Testis (tissue), 2 donors: ENCODE measurements around the gene FAM120A.

ENCODE experiments used
- POLR2A ChIP-seq: fragments of 450-650 bp; IDR thresholded peaks from one replicate; pipeline ENCODE4 v1.6.1; 2017; ENCODE audit warnings: antibody characterized with exemption, mild to moderate bottlenecking, moderate library complexity
- TF ChIP-seq, protein P1 (sequence below), 3 experiments: fragments of 450-650 bp in 2 of 3; fragments of 200-600 bp in 1 of 3; sonication (generic) in 1 of 3; IDR thresholded peaks; one replicate each; pipeline ENCODE4 v1.5.1; 2016 to 2019; ENCODE audit warnings: antibody characterized with exemption in 3 of 3, mild to moderate bottlenecking in 2 of 3, moderate library complexity in 1 of 3

- TF ChIP-seq POLR2A, result no peak
- TF ChIP-seq, protein P1, sequence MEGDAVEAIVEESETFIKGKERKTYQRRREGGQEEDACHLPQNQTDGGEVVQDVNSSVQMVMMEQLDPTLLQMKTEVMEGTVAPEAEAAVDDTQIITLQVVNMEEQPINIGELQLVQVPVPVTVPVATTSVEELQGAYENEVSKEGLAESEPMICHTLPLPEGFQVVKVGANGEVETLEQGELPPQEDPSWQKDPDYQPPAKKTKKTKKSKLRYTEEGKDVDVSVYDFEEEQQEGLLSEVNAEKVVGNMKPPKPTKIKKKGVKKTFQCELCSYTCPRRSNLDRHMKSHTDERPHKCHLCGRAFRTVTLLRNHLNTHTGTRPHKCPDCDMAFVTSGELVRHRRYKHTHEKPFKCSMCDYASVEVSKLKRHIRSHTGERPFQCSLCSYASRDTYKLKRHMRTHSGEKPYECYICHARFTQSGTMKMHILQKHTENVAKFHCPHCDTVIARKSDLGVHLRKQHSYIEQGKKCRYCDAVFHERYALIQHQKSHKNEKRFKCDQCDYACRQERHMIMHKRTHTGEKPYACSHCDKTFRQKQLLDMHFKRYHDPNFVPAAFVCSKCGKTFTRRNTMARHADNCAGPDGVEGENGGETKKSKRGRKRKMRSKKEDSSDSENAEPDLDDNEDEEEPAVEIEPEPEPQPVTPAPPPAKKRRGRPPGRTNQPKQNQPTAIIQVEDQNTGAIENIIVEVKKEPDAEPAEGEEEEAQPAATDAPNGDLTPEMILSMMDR (IDR thresholded peaks at IDR 0.05), result no peak
Observed at GRCh38 chr9:93612796-93613154, 161.3 kb downstream of the FAM120A start.
